Nephron progenitor cell (in vitro differentiated cells): ENCODE data around the gene SNX25.

Experiments
- DNase-seq: peaks from one replicate; pipeline ENCODE4 v3.0.0; 2021
- H3K27ac Mint-ChIP-seq: 2 replicates; pipeline ENCODE4 v1.8.0; 2021; ENCODE audit warnings: mild to moderate bottlenecking, moderate library complexity, mixed read lengths
- H3K27me3 Mint-ChIP-seq: 2 replicates; pipeline ENCODE4 v1.8.0; 2021; ENCODE audit warnings: mild to moderate bottlenecking, low read depth, mixed read lengths; ENCODE audit not compliant: poor library complexity
- H3K36me3 Mint-ChIP-seq: 2 replicates; pipeline ENCODE4 v1.8.0; 2021; ENCODE audit warnings: low read depth, mixed read lengths
- H3K4me1 Mint-ChIP-seq: 2 replicates; pipeline ENCODE4 v1.8.0; 2021; ENCODE audit warnings: mixed read lengths
- H3K4me3 Mint-ChIP-seq: 2 replicates; pipeline ENCODE4 v1.8.0; 2021; ENCODE audit warnings: mild to moderate bottlenecking, moderate library complexity, mixed read lengths
- H3K9me3 Mint-ChIP-seq: 2 replicates; pipeline ENCODE4 v1.8.0; 2021; ENCODE audit warnings: mild to moderate bottlenecking, moderate library complexity, mixed read lengths
- TF ChIP-seq, protein P1 (sequence below): fragments of 200-600 bp; sonication (generic); IDR thresholded peaks from 2 replicates; pipeline ENCODE4 v1.5.0; 2021; ENCODE audit warnings: antibody characterized with exemption

SNX25 gene

DNA sequence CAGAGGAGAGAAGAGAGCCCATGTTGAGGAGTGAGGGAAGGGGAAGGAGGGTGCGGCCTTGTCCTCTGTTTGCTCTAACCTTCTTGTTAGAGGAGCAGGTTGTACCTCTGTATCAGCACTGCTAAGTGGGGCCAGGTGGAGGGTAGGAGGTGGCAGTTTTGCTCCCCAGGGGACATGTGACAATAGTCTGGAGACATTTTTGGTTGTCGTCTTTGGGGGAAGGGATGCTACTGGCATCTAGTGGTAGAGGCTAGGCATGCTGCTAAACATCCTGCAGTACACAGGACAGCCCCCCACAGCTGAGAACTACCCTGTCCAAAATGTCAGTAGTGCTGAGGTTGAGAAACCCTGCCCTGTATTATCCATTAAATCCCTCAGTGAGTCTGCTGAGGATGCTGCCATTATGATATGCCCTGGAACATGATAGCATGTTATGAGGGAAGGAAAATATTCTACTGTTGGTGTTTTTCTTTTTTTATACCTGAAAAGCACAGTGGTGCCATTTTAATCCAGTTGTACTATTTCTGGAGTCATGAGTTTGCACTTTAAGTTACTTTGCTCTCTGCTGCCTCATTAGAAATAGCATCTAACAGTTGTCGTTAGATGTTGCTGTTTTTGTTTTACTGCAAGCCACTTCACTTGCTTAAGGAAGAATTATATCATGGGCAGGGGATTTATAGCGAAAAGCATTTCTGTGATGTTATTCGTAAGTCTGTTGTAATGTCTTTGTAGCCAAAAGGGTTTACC lies 95.7 kb downstream of the SNX25 start:
- Mint-ChIP-seq H3K4me1 (peaks cover 14% of the 10 kb centered on the region), H3K27me3 (no peaks in the 10 kb centered on the region), H3K9me3 (no peaks in the 10 kb centered on the region), H3K36me3 (peaks cover 5% of the 10 kb centered on the region), H3K27ac (no peak overlapping the region), H3K4me3 (no peak overlapping the region)
- DNase-seq, result no peak
- TF ChIP-seq, protein P1, sequence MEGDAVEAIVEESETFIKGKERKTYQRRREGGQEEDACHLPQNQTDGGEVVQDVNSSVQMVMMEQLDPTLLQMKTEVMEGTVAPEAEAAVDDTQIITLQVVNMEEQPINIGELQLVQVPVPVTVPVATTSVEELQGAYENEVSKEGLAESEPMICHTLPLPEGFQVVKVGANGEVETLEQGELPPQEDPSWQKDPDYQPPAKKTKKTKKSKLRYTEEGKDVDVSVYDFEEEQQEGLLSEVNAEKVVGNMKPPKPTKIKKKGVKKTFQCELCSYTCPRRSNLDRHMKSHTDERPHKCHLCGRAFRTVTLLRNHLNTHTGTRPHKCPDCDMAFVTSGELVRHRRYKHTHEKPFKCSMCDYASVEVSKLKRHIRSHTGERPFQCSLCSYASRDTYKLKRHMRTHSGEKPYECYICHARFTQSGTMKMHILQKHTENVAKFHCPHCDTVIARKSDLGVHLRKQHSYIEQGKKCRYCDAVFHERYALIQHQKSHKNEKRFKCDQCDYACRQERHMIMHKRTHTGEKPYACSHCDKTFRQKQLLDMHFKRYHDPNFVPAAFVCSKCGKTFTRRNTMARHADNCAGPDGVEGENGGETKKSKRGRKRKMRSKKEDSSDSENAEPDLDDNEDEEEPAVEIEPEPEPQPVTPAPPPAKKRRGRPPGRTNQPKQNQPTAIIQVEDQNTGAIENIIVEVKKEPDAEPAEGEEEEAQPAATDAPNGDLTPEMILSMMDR, result peak; percentile 32

DNA sequence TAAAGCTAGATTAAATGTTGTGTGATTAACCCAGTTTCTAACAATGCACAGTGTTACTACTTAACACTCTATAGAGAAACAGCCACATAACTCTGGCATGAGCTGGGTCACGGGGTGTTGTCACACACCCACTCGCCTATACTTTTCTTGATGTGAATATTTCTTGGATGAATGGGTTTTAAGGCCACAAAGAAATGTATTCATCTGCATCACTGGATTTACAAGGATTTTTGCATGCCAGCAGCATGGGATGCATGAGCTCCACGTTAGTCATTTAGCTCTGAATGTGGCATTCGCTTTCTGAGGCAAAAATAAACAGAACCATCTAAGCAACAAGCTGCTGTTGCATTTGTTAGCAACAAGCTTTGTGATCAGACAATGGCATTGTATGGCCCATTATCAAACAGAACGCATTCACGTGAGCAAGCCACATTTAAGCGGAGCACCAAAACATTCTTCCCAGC lies 96.6 kb downstream of the SNX25 start:
- DNase-seq, result no peak
- Mint-ChIP-seq H3K4me3 (no peak overlapping the region), H3K9me3 (no peaks in the 10 kb centered on the region), H3K27ac (no peak overlapping the region), H3K27me3 (no peaks in the 10 kb centered on the region), H3K4me1 (peaks cover 9% of the 10 kb centered on the region), H3K36me3 (peaks cover 7% of the 10 kb centered on the region)
- TF ChIP-seq, protein P1, result no peak

DNA sequence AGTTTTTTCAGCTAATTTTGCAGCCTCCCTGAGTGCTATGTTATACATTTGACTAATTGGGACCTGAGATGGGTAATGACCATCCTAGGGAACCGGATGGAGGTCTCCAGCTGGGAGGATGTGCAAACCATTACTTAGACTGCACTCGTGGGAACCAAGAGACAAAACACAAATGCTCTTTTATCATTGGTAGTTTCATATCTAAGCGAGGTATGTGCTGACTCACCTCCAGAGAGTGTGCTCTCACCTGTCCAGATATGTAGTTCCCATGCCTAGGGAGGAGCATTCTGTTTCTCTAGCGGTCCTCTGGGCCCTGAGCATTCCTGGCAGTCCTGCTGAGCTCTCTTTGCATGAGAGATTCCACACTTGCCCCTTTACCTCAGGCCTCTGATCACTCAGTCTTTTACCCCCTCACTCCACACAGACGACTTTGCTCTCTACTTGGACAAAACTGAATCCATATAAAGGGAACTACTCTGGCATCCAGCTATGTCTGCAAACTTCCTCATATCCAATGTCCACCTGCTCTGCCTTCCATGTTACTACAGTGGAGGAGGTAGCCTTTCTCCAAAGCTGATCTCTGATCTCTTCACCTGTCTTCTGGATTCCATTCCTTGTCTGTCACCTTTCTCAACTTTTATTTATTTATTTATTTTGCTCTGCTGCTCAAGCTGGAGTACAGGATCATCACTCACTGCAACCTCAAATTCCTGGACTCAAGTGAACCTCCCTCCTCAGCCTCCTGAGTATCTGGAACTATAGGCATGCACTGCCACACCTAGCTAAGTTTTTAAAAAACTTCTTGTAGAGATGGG lies 97.9 kb downstream of the SNX25 start:
- Mint-ChIP-seq H3K36me3 (peaks cover 15% of the 10 kb centered on the region), H3K9me3 (no peaks in the 10 kb centered on the region)
- TF ChIP-seq, protein P1, result no peak

DNA sequence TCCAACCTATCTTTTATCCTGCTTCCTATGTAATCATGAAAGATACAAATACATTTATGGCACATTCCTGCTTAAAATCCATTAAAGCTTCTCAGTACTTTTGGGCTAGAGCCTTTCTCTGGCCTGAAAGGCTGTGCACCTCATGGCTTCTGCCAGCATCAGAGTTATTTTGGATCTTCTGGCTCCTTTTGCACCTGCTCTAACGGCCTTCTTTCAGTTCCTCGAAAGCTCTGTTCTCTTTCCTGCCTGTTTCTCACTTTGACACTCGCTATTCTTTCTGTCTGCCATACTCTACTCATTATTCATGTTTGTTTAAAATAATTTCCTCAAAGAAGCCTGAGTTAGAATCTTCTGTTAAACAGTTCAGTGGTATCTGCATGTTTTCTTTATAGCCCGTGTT lies 100.4 kb downstream of the SNX25 start:
- Mint-ChIP-seq H3K27ac (no peak overlapping the region), H3K4me1 (peaks cover 3% of the 10 kb centered on the region), H3K36me3 (peaks cover 26% of the 10 kb centered on the region), H3K9me3 (no peaks in the 10 kb centered on the region), H3K27me3 (no peaks in the 10 kb centered on the region), H3K4me3 (no peak overlapping the region)
- DNase-seq, result no peak
- TF ChIP-seq, protein P1, result no peak

More for the DNA sequence above, 97.9 kb downstream of the SNX25 start:
- DNase-seq, result no peak
- Mint-ChIP-seq H3K27me3 (no peaks in the 10 kb centered on the region), H3K4me3 (no peak overlapping the region), H3K27ac (peak overlapping the region; percentile 4), H3K4me1 (peaks cover 6% of the 10 kb centered on the region)

DNA sequence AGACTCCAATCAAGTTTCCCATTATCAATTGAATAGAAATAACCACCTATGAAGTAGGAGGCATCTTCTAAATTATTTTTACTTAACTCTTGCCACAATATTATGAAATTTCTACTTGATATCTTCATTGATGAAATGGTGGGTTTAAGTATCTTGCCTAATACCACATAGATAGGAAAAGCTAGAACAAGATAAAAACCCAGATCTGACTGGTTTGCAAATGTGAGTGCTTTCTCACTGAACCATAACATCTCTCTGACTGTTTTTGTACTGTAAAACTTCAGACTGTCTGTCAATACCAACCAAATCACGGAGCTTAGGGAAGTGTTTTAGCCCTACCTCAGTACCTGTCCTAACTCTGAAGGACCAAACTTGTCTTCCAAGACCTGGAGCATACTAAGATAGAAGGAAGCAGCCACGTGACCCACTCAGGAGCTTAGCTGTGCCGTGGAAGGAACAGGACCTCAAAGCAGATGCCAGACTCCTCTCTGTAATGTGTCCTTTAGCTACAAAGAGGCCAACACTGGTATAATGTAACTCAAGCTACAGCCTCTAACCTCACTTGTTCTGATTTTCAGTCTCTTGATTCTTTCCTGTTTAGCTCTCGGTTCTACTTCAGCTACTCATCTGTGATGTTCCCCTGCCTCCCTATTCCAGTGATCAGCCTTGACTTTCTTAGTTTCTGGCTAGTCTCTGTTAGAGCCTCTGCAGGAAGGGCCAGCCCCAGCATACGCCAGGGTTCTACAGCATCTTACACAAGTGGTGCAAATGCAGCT lies 101.9 kb downstream of the SNX25 start:
- TF ChIP-seq, protein P1, result no peak
- H3K27ac Mint-ChIP-seq, result no peak overlapping the region
- H3K27me3 Mint-ChIP-seq, result no peaks in the 10 kb centered on the region
- DNase-seq, result no peak
- H3K4me1 Mint-ChIP-seq, result no peaks in the 10 kb centered on the region
- no peaks in the 10 kb centered on the region for H3K9me3 Mint-ChIP-seq
- no peak overlapping the region for H3K4me3 Mint-ChIP-seq
- peaks cover 37% of the 10 kb centered on the region for H3K36me3 Mint-ChIP-seq
